Measurements from ENCODE around the gene C3orf20.

DNA sequence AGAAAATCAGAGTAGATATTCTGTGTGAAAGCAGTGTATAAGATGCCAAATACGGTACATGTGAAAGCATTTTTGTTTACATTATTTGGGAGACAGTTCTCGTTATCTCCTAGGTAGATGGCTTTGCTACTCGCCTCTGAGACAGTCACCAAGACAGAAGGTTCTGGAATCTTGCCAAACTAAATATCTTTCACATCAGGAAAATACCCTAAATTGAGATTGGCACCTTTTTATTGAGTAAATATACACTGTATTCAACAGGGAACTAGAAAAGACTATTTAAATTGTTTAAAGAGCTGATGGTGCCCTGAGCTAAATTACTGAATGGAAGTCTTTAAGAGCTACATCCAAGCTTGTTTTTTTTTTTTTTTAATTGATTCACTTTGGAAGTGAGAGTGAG lies 147.2 kb downstream of the C3orf20 start:
- TF ChIP-seq EZH2 (IDR thresholded peaks at IDR 0.05; ENCODE audit: insufficient read depth, poor library complexity, severe bottlenecking) (no peak), EZH2phosphoT487 (IDR thresholded peaks at IDR 0.05; ENCODE audit: insufficient read depth, low read depth) (no peak)

Measured in GM23248 (cell line).